GM23338 (cell line): ENCODE data around the gene AFF3. TPM values are rescaled to one million over a fixed set of nuclear protein-coding genes. Genes with fewer than 3 reads are reported as not detected.

Experiments
- ATAC-seq: fragments of 200-7000 bp; cut with Tn5 transposase; 3 replicates; pipeline ENCODE4 v1.9.1; 2020
- DNase-seq: peaks from one replicate; pipeline ENCODE4 v3.0.0-alpha.2; 2015; ENCODE audit warnings: low spot score
- H2AFZ ChIP-seq: fragments of 200-600 bp; sonication (generic); 2 replicates; pipeline ENCODE4 v1.8.0; 2016; ENCODE audit warnings: antibody characterized with exemption, mild to moderate bottlenecking, moderate library complexity
- H3F3A ChIP-seq: fragments of 200-600 bp; sonication (generic); replicated peaks from 2 replicates; pipeline ENCODE4 v1.8.0; 2017; ENCODE audit warnings: antibody characterized with exemption, mixed run types, low read depth
- H3K27ac ChIP-seq: fragments of 200-600 bp; sonication (generic); 2 replicates; pipeline ENCODE4 v1.6.1; 2016; ENCODE audit warnings: low read depth
- H3K27me3 ChIP-seq: fragments of 200-600 bp; sonication (generic); 2 replicates; pipeline ENCODE4 v1.8.0; 2016; ENCODE audit warnings: mild to moderate bottlenecking, mixed run types, moderate library complexity; ENCODE audit not compliant: insufficient read depth
- H3K36me3 ChIP-seq: fragments of 200-600 bp; sonication (generic); 2 replicates; pipeline ENCODE4 v1.8.0; 2016; ENCODE audit warnings: mild to moderate bottlenecking; ENCODE audit not compliant: insufficient read depth
- H3K4me1 ChIP-seq: fragments of 200-600 bp; sonication (generic); 2 replicates; pipeline ENCODE4 v1.8.0; 2016; ENCODE audit warnings: mild to moderate bottlenecking, moderate library complexity; ENCODE audit not compliant: insufficient read depth
- H3K4me2 ChIP-seq: fragments of 200-600 bp; sonication (generic); 2 replicates; pipeline ENCODE4 v1.7.1; 2017; ENCODE audit warnings: mixed run types
- H3K4me3 ChIP-seq: fragments of 200-600 bp; sonication (generic); 2 replicates; pipeline ENCODE4 v1.6.1; 2016; ENCODE audit warnings: mixed run types
- H3K79me2 ChIP-seq: fragments of 200-600 bp; sonication (generic); replicated peaks from 2 replicates; pipeline ENCODE4 v1.8.0; 2017; ENCODE audit warnings: mild to moderate bottlenecking; ENCODE audit not compliant: insufficient read depth
- H3K9me2 ChIP-seq: fragments of 200-600 bp; sonication (generic); 2 replicates; pipeline ENCODE4 v1.8.0; 2017; ENCODE audit not compliant: insufficient read depth
- H4K20me1 ChIP-seq: fragments of 200-600 bp; sonication (generic); replicated peaks from 2 replicates; pipeline ENCODE4 v1.8.0; 2017; ENCODE audit warnings: mild to moderate bottlenecking; ENCODE audit not compliant: insufficient read depth
- H3K27ac Mint-ChIP-seq: 2 replicates; pipeline ENCODE4 v1.8.0; 2020; ENCODE audit warnings: inconsistent platforms, mild to moderate bottlenecking, moderate library complexity, mixed read lengths
- H3K27me3 Mint-ChIP-seq: 3 replicates; pipeline ENCODE4 v1.8.0; 2022; ENCODE audit warnings: low read depth, mild to moderate bottlenecking, moderate library complexity, mixed read lengths, inconsistent platforms; ENCODE audit not compliant: insufficient read depth, poor library complexity
- H3K36me3 Mint-ChIP-seq: 3 replicates; pipeline ENCODE4 v1.8.0; 2021; ENCODE audit warnings: low read depth, mild to moderate bottlenecking, inconsistent platforms, moderate library complexity, mixed read lengths
- H3K4me1 Mint-ChIP-seq: 3 replicates; pipeline ENCODE4 v1.8.0; 2020; ENCODE audit warnings: mild to moderate bottlenecking, inconsistent platforms, mixed read lengths
- H3K4me3 Mint-ChIP-seq: 3 replicates; pipeline ENCODE4 v1.8.0; 2021; ENCODE audit warnings: moderate library complexity, mild to moderate bottlenecking, inconsistent platforms, mixed read lengths
- H3K9me3 Mint-ChIP-seq: 3 replicates; pipeline ENCODE4 v1.8.0; 2020; ENCODE audit warnings: moderate library complexity, mild to moderate bottlenecking, inconsistent platforms, mixed read lengths
- CTCF ChIP-seq, 2 experiments: fragments of 200-600 bp in 1 of 2; sonication (generic) in 1 of 2; conservative IDR thresholded peaks; 2 replicates each; pipeline versions ENCODE4 v1.5.1 to v1.6.1; 2016 to 2017; ENCODE audit warnings: antibody characterized with exemption in 2 of 2, low read depth in 2 of 2, mild to moderate bottlenecking in 2 of 2, moderate library complexity in 1 of 2
- ETS1 ChIP-seq: IDR thresholded peaks from 2 replicates; pipeline ENCODE4 v1.6.1; 2016; ENCODE audit warnings: antibody characterized with exemption
- EZH2 ChIP-seq: fragments of 200-600 bp; sonication (generic); IDR thresholded peaks from one replicate; pipeline ENCODE4 v1.8.0; 2017; ENCODE audit warnings: antibody characterized with exemption, mild to moderate bottlenecking, low read depth; ENCODE audit not compliant: unreplicated experiment
- JUNB ChIP-seq: IDR thresholded peaks from one replicate; pipeline ENCODE4 v1.6.1; 2016; ENCODE audit warnings: antibody characterized with exemption; ENCODE audit not compliant: unreplicated experiment
- NANOG ChIP-seq: IDR thresholded peaks from 2 replicates; pipeline ENCODE4 v1.6.1; 2016; ENCODE audit warnings: antibody characterized with exemption, borderline replicate concordance
- POLR2AphosphoS5 ChIP-seq: IDR thresholded peaks from 2 replicates; pipeline ENCODE4 v1.6.1; 2016; ENCODE audit warnings: antibody characterized with exemption, low read depth
- REST ChIP-seq: IDR thresholded peaks from one replicate; pipeline ENCODE4 v1.6.1; 2018; ENCODE audit warnings: antibody characterized with exemption; ENCODE audit not compliant: unreplicated experiment
- STAT1 ChIP-seq: IDR thresholded peaks from one replicate; pipeline ENCODE4 v1.6.1; 2016; ENCODE audit warnings: antibody characterized with exemption; ENCODE audit not compliant: unreplicated experiment
- ZNF114 ChIP-seq: fragments of 250-450 bp; sonication (Bioruptor Pico); IDR thresholded peaks from 2 replicates; pipeline ENCODE4 v1.5.0; 2020; ENCODE audit warnings: mild to moderate bottlenecking, moderate library complexity
- ZNF331 ChIP-seq: fragments of 250-450 bp; sonication (Bioruptor Pico); IDR thresholded peaks from 2 replicates; pipeline ENCODE4 v1.5.0; 2020; ENCODE audit warnings: low read depth, mild to moderate bottlenecking, moderate library complexity
- ZNF462 ChIP-seq: fragments of 250-450 bp; sonication (Bioruptor Pico); IDR thresholded peaks from 2 replicates; pipeline ENCODE4 v1.5.0; 2020; ENCODE audit warnings: mild to moderate bottlenecking, moderate library complexity
- polyA plus RNA-seq: library from polyadenylated mRNA; unstranded; fragments of >200 nt; fragmentation: Nextera tagmentation; extraction: Ambion mirVana; gene quantifications from 2 replicates; pipeline ENCODE4 v1.2.1, GENCODE V29; 2016
- total RNA-seq: library from RNA; depleted of rRNA; stranded (reverse); fragments of >200 nt; shearing (Covaris generic); gene quantifications from 2 replicates; pipeline ENCODE4 v1.2.3, GENCODE V29; 2014

Gene AFF3
- total and polyA plus RNA-seq, 2 experiments from 2014 or later, result 0.73 to 1.4 TPM

- H3K27ac ChIP-seq, result no peak overlapping the region
- no peaks in the 10 kb centered on the region for H3K36me3 ChIP-seq
- no peak for DNase-seq
- TF ChIP-seq NANOG (no peak), ZNF114 (CRISPR knock-in tag) (no peak), ZNF462 (no peak), CTCF (conservative IDR thresholded peaks at IDR 0.05; ENCODE audit: low read depth in 2 of 2) (no peak), STAT1 (no peak), JUNB (no peak), POLR2AphosphoS5 (no peak), EZH2 (no peak), ETS1 (no peak), REST (no peak), ZNF331 (no peak)
- Mint-ChIP-seq H3K4me3 (no peak overlapping the region), H3K4me1 (peaks cover 2% of the 10 kb centered on the region; the same call in 1 of the 3 replicates), H3K27me3 (peaks cover 5% of the 10 kb centered on the region), H3K36me3 (no peaks in the 10 kb centered on the region; the same call in 2 of the 3 replicates), H3K27ac (no peak overlapping the region), H3K9me3 (peaks cover 3% of the 10 kb centered on the region; the same call in 1 of the 3 replicates)
- H3K4me1 ChIP-seq, result no peaks in the 10 kb centered on the region; the same call in 1 of the 2 replicates
- no peak overlapping the region for H3K4me2 ChIP-seq
- ATAC-seq, result no peak
- no peaks in the 10 kb centered on the region for H3K9me2 ChIP-seq
- no peak overlapping the region for H2AFZ ChIP-seq
- no peaks in the 10 kb centered on the region for H3K27me3 ChIP-seq
- H3K4me3 ChIP-seq, result no peak overlapping the region
- H3K79me2 ChIP-seq, result no peaks in the 10 kb centered on the region
- H3F3A ChIP-seq, result no peaks in the 10 kb centered on the region
- no peaks in the 10 kb centered on the region for H4K20me1 ChIP-seq
These were observed 513.1 kb downstream of the AFF3 start for GRCh38 chr2:99629320-99629719.
